Measurements from ENCODE around the gene ARHGEF18.
A peak's percentile ranks its signal among the peaks of the same experiment; 100 is the strongest.
"Not testable (repeated sequence)": the region's sequence is repeated elsewhere in the genome, so short reads cannot be mapped to it uniquely, and the experiment has no call there.

Gene ARHGEF18

DNA sequence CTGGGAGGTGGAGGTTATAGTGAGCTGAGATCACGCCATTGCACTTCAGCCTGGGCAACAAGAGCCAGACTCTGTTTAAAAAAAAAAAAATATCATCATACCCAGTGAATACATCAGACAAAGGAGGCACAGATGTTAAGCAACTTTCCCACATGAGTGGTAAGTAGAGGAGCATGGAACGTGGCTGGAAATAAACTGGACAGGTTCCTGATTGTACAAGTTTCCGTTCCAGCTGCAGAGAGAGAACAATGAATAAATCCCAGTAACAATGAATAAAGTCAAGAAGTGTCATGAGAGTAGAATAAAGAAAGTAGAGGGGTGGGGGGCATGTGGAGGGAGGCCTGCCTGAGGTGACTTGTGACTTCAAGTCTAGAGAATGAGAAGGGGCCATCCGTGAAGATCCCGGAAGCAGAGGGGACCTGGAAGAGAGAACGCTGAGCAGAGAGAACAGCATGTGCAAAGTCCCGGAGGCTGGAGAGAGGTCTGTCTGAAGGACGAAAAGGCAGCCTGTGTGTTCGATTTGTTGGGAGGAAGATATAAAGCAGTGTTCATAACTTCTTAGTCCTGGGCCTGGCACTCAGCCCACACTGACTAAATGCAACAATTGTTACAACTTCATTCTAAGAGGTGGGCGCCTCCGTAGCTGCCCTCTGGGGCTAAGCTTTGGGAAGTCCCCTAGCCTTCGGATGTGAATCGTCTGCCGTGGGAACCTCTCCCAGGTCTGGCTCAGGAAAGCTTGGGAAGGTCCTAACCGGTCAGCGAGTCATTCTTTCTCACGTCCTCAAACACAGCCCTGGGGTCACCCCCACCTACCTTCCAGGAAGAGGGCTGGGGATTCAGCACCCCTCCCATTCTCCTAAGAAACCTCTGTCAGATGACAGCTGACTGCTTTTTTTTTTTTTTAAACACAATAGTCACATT, 15.3 kb upstream of the ARHGEF18 start:
- CTCF ChIA-PET = interaction anchor here (0.7 kb wide), 1 partner anchor 124 kb away, joined by 4 read pairs; no protein-coding TSS in a partner anchor
- peaks cover 19% of the 10 kb centered on the region for H3K4me1 Mint-ChIP-seq
- peaks cover 20% of the 10 kb centered on the region for H3K27me3 Mint-ChIP-seq
- no peaks in the 10 kb centered on the region for H3K36me3 Mint-ChIP-seq
- no peak overlapping the region for H3K4me3 Mint-ChIP-seq
- H3K27ac Mint-ChIP-seq = no peak overlapping the region
- DNase-seq = no peak
- H3K9me3 Mint-ChIP-seq = no peaks in the 10 kb centered on the region

DNA sequence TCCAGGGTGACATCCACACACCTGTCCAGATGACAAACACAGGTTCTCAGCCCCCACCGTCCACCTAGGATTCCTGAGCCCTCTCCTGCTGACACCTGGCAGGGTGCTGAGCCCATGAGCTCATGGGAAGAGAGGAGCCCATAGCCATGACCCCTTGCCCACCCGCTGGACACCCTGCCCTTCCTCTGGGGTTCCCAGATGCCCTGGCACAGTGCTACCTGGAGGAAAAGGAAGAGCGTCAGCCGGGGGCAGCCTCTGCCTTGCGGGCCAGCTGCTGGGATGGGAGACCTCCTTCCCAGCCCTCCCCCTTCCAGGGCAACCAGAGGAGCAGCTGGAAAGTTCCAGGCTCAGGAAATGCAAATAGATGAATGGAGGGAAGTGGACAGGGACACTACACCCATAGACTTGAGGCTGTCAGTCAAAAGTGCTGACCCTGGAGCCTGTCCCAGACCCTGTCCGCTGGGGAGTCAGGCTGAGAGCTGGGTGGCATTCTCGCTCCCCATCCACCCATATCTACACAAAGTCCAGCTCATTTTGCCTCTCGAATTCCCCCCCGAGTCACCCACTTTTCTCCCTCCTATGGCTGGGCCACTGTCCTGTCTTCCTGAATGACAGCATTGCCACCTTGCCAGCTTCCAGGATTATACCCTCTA, 12.3 kb upstream of the ARHGEF18 start:
- no peak overlapping the region for H3K27ac Mint-ChIP-seq
- peaks cover 33% of the 10 kb centered on the region for H3K4me1 Mint-ChIP-seq
- no peak overlapping the region for H3K4me3 Mint-ChIP-seq
- no peaks in the 10 kb centered on the region for H3K9me3 Mint-ChIP-seq
- H3K27me3 Mint-ChIP-seq = peaks cover 37% of the 10 kb centered on the region
- H3K36me3 Mint-ChIP-seq = no peaks in the 10 kb centered on the region
- CTCF ChIA-PET = interaction anchor here (2.0 kb wide), 1 partner anchor 234 kb away, joined by 6 read pairs; no protein-coding TSS in a partner anchor
- no peak for DNase-seq

DNA sequence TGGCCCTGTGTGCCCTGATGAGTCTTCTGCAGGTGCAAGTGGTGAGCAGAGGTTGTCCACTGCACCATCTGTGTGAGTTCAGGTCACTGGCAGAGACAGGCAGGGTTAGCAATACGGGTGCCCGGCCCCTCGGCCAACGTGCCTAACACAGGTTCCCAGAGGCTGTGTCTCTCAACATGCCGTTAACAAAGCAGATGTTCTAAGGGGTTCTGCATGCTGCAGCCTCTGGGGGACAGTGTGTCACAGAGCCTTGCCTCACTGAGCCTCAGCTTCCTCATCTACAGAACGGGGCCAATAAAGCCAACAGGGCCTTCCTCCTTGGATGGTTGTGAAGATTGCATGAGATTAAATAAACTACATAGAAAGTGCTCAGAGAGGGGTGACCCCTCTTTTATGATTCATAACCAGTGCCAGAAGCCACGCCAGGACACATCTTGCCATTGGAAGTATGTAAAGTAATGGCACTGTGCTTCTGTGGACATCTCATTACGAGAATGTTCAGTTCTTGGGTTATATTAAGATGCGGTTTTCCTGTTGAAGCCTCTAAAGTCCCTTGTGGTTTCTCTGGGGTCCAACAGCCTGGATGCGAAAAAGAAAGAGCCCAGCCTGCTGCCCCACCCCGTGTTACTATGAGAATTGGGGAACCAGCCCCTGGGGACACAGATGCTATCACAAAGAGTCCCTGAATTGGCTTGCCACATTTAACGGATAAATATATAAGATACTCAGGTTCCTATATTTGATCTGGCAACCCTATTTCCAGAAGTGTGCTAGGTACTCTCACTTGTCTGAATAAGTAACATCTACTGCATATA, 11.2 kb upstream of the ARHGEF18 start:
- no peaks in the 10 kb centered on the region for H3K9me3 Mint-ChIP-seq
- no peak overlapping the region for H3K4me3 Mint-ChIP-seq
- peaks cover 38% of the 10 kb centered on the region for H3K4me1 Mint-ChIP-seq
- H3K27me3 Mint-ChIP-seq = peaks cover 37% of the 10 kb centered on the region
- DNase-seq = peak; percentile 50
- H3K27ac Mint-ChIP-seq = peak overlapping the region; percentile 60
- no peaks in the 10 kb centered on the region for H3K36me3 Mint-ChIP-seq
- CTCF ChIA-PET = interaction anchor here (1.2 to 2.0 kb wide), 3 partner anchors 189 to 237 kb away, joined by 3 to 6 read pairs (median 4); no protein-coding TSS in a partner anchor

DNA sequence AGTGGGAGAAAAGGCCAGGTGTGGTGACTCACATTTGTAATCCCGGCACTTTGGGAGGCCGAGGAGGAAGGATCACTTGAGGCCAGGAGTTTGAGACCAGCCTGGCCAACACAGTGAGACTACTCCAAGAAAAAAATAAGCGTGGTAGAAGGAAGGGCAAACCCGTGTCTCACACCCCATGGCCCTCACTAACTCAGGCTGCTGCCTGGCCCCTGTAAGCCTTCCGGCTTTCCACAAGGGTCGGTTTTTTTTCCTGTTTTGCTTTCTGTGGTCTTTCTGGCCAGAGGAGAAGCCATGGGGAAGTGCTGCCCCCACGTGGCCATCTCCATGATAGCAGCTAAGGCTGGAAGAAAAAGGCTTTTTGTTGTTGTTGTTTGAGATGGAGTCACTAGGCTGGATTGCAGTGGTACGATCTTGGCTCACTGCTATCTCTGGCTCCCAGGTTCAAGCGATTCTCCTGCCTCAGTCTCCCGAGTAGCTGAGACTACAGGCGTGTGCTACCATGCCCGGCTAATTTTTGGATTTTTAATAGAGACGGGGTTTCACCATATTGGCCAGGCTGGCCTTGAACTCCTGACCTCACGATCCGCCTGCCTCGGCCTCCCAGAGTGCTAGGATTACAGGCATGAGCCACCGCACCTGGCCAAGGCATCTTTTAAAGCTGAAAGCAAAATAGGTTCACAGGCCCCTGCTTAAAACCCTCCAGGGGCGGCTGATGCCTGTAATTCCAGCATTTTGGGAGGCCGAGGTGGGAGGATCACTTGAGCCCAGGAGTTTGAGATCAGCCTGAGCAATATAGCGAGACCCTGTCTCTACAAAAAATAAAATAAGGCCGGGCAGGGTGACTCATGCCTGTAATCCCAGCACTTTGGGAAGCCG, 7.5 kb upstream of the ARHGEF18 start:
- H3K4me3 Mint-ChIP-seq = no peak overlapping the region
- H3K27ac Mint-ChIP-seq = peak overlapping the region; percentile 59
- peaks cover 26% of the 10 kb centered on the region for H3K27me3 Mint-ChIP-seq
- DNase-seq = peak; percentile 88
- CTCF ChIA-PET = interaction anchor here (0.7 to 2.4 kb wide), 17 partner anchors 8 to 1064 kb away, joined by 3 to 16 read pairs (median 4); partner anchors contain the start of gene ARHGEF18
- peaks cover 63% of the 10 kb centered on the region for H3K4me1 Mint-ChIP-seq
- no peaks in the 10 kb centered on the region for H3K36me3 Mint-ChIP-seq
- H3K9me3 Mint-ChIP-seq = no peaks in the 10 kb centered on the region

DNA sequence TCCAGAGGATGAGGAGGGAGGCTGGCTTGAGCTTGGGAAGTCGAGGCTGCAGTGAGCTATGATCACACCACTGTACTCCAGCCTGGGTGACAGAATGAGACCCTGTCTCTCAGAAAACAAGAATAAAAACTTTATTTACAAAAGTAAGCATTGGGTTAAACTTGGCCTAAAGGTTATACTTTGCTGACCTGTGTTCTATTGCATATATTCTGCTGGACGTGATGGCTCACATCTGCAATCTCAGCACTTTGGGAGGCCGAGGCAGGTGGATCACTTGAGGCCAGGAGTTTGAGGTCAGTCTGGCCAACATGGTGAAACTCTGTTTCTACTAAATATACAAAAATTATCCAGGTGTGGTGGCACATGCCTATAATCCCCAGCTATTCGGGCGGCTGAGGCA, 6.6 kb upstream of the ARHGEF18 start:
- H3K4me3 Mint-ChIP-seq = no peak overlapping the region
- no peaks in the 10 kb centered on the region for H3K36me3 Mint-ChIP-seq
- peaks cover 65% of the 10 kb centered on the region for H3K4me1 Mint-ChIP-seq
- no peak overlapping the region for H3K27ac Mint-ChIP-seq
- peaks cover 20% of the 10 kb centered on the region for H3K27me3 Mint-ChIP-seq
- CTCF ChIA-PET = interaction anchor here (0.7 to 2.4 kb wide), 8 partner anchors 8 to 242 kb away, joined by 3 to 8 read pairs (median 6); no protein-coding TSS in a partner anchor
- no peak for DNase-seq
- H3K9me3 Mint-ChIP-seq = no peaks in the 10 kb centered on the region

DNA sequence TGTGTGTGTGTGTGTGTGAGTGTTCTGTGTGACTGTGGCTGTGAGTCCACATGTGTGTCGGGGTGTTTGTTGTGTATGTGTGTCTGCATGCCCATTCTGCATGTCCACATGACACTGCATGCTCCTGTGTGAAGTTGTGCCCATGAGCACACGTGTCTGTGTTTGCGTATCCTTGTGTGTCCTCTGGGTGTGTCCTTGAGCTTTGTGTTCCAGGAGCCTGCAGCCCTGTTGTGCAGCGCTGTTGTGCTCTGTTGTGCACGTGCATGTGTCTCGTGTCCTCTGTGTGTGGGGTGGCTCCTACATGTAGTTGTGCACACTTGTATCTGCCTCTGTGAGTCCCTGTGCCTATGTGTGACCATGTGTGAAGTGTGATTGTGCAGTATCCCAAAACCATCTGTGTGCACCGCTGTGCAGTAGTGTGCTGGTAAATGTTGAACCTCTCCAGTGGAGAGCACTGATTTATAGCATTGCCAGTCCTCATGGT, 2.2 kb upstream of the ARHGEF18 start:
- no peaks in the 10 kb centered on the region for H3K27me3 Mint-ChIP-seq
- no peak for DNase-seq
- H3K27ac Mint-ChIP-seq = peak overlapping the region; percentile 94
- peaks cover 6% of the 10 kb centered on the region for H3K9me3 Mint-ChIP-seq
- CTCF ChIA-PET = no interaction called here
- H3K4me1 Mint-ChIP-seq = peaks cover 67% of the 10 kb centered on the region
- peak overlapping the region; percentile 76 for H3K4me3 Mint-ChIP-seq
- H3K36me3 Mint-ChIP-seq = peaks cover 22% of the 10 kb centered on the region

DNA sequence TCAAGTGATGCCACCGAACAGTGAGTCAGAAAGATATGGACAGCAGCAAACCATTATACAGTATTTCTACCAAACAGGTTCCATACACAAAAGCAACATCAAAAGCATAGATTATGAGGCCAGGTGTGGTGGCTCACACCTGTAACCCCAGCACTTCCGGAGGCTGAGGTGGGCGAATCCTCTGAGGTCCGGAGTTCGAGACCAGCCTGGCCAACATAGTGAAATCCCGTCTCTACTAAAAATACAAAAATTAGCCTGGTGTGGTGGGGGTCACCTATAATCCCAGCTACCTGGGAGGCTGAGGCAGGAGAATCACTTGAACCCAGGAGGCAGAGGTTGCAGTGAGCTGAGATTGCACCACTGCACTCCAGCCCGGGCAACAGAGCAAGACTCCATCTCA, 1.7 kb upstream of the ARHGEF18 start:
- Mint-ChIP-seq H3K4me3 (peak overlapping the region; percentile 76), H3K4me1 (peaks cover 72% of the 10 kb centered on the region), H3K36me3 (peaks cover 26% of the 10 kb centered on the region), H3K27ac (peak overlapping the region; percentile 94)
- H3K9me3 Mint-ChIP-seq, DNase-seq, H3K27me3 Mint-ChIP-seq, CTCF ChIA-PET: not testable (repeated sequence)

DNA sequence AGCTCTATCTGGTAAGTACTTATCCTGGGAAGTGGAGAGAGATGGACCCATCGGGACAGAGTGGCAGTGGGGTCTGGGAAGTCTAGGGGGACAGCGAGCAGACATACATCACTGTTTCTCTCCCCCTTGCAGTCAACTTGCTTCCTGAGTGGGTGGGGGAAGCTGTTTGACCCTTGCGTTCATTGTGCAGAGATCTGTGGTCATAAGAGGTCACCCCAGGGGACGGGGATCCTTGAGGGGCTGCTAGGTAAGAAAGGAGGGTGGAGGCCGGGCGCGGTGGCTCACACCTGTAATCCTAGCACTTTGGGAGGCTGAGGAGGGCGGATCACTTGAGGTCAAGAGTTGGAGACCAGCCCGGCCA, 474 bp downstream of the ARHGEF18 start:
- H3K4me3 Mint-ChIP-seq = peak overlapping the region; percentile 86
- H3K9me3 Mint-ChIP-seq = peaks cover 12% of the 10 kb centered on the region
- peaks cover 75% of the 10 kb centered on the region for H3K4me1 Mint-ChIP-seq
- peaks cover 36% of the 10 kb centered on the region for H3K36me3 Mint-ChIP-seq
- CTCF ChIA-PET = interaction anchor here (1.1 to 1.4 kb wide), 6 partner anchors 8 to 223 kb away, joined by 3 to 5 read pairs (median 4); no protein-coding TSS in a partner anchor
- no peak for DNase-seq
- H3K27me3 Mint-ChIP-seq = no peaks in the 10 kb centered on the region
- peak overlapping the region; percentile 97 for H3K27ac Mint-ChIP-seq

DNA sequence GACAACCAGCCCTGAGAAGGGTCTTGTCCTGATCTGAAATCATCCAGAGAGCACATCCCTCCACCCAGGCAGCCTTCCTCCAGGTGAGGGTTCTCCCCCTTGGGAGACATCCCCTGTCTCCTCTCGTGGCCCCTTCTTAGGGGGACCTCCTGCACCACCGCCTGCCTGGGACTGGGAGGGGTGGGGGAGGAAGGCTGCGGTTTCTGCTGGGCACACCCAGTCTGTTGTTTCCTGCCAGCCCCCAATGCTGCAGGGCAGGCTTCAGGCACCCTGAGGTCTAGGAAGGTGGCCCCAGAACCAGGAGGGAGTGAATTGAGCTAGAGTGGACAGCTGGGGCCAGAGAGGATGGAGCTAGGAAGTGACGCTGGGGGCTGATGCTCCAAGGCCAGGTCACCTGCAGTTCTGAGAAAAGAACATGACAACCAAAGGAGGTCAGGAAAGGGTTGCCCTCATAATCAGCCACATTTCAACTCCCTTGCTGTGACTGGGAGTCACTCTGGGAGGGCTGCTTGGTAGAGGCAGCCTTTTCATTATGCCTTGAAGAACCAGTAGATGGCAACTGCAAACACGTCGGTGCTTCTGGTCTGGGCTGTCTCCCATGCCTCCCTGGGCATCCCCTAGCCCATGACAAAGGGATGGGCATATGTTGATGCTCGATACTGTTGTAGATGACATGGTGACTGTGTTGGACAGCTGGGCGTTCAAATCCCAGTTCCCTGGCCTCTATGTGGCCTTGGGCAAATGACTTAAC, 1.4 kb downstream of the ARHGEF18 start:
- DNase-seq = peak; percentile 50
- Mint-ChIP-seq H3K4me1 (peaks cover 75% of the 10 kb centered on the region), H3K9me3 (peaks cover 12% of the 10 kb centered on the region), H3K4me3 (peak overlapping the region; percentile 86), H3K27me3 (no peaks in the 10 kb centered on the region), H3K27ac (peak overlapping the region; percentile 97), H3K36me3 (peaks cover 46% of the 10 kb centered on the region)
- CTCF ChIA-PET = interaction anchor here (0.9 to 1.4 kb wide), 4 partner anchors 8 to 222 kb away, joined by 3 to 5 read pairs (median 3); no protein-coding TSS in a partner anchor

DNA sequence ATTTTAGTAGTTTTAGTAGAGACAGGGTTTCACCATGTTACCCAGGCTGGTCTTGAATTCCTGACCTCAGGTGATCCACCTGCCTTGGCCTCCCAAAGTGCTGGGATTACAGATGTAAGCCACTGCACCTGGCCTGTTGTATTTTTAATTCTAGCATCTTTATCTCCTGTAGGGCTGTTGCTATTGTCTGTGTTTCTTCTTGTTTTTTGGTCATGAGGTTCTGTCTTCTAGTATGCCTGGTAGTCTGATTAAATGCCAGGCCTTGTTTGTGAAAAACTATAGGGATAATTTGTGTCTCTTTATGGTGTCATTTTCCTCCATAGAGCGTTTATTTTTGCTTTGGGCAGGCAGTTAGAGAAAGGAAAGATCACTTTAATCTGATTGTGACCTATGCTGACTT, 3.1 kb downstream of the ARHGEF18 start:
- CTCF ChIA-PET = no interaction called here
- H3K4me3 Mint-ChIP-seq = peak overlapping the region; percentile 42
- H3K27me3 Mint-ChIP-seq = no peaks in the 10 kb centered on the region
- H3K4me1 Mint-ChIP-seq = peaks cover 62% of the 10 kb centered on the region
- DNase-seq = no peak
- H3K9me3 Mint-ChIP-seq = peaks cover 12% of the 10 kb centered on the region
- peaks cover 52% of the 10 kb centered on the region for H3K36me3 Mint-ChIP-seq
- peak overlapping the region; percentile 69 for H3K27ac Mint-ChIP-seq

DNA sequence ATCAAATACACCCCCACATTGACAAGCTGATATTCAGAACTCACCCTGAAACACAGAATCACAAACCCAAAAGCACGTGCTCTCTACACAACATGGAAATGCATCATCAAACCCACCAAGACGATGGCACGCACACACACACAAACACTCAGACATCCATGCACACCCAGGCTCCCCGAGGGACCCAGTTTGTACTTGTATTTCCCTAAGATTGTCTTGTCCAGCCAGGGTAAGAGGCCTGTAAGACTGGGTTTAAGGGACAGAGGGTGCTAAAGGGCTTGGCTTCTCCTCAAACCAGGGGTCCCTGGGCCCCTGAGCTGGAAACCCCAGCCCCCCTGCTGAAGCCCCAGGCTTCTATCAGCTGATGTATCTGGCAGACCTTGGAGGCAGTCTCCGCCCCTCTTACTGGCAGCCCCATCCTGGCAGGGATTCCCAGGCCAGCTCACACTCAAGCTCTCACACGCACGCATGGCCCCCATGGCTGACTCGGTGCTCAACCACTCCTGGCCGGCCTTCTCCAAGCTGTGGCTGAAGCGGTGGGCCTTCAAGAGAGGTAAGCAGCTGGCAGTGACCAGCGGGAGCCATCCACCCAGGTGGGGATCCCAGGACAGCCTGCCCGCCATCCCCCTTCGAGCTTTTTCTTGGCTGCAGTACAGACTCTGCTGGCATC, 6.5 kb downstream of the ARHGEF18 start:
- Mint-ChIP-seq H3K27me3 (no peaks in the 10 kb centered on the region), H3K36me3 (peaks cover 64% of the 10 kb centered on the region), H3K4me3 (no peak overlapping the region), H3K9me3 (peaks cover 12% of the 10 kb centered on the region), H3K4me1 (peaks cover 54% of the 10 kb centered on the region), H3K27ac (no peak overlapping the region)
- CTCF ChIA-PET = interaction anchor here (0.7 to 2.5 kb wide), 9 partner anchors 10 to 253 kb away, joined by 3 to 16 read pairs (median 4); no protein-coding TSS in a partner anchor
- no peak for DNase-seq

DNA sequence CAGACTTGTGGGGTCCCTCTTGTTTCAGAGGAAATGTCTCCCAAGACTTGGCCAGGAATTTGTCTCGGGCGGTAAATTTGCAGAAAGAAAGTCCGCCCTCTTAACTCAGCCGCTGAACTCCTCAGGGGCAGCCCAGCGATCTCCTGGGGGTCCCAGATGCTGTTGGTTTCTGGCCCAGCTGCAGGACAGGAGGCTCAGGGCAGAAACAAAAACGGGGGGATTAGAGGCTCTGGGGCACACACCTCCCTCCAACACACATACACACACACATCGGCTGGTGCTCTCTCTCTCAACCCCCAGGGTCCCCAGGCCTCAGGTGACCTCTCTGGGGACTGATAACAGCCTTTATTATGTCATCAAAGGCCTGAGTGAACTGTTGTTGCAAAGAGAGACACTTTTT, 7.1 kb downstream of the ARHGEF18 start:
- Mint-ChIP-seq H3K9me3 (peaks cover 9% of the 10 kb centered on the region), H3K27me3 (no peaks in the 10 kb centered on the region), H3K4me1 (peaks cover 50% of the 10 kb centered on the region), H3K4me3 (no peak overlapping the region), H3K36me3 (peaks cover 65% of the 10 kb centered on the region), H3K27ac (no peak overlapping the region)
- DNase-seq = no peak
- CTCF ChIA-PET = interaction anchor here (1.7 kb wide), 1 partner anchor 11 kb away, joined by 6 read pairs; no protein-coding TSS in a partner anchor
